Measurements from ENCODE around the gene ADH1A.
"Not testable (repeated sequence)": the region's sequence is repeated elsewhere in the genome, so short reads cannot be mapped to it uniquely, and the experiment has no call there.

Gene ADH1A

GRCh38 chr4:99285387-99285786 lies 5.4 kb downstream of the ADH1A start:
- FAIRE-seq = no peak
- DNase-seq (ENCODE audit: extremely low spot score, insufficient read length, low read depth) = no peak

GRCh38 chr4:99282731-99283130 lies 8.1 kb downstream of the ADH1A start:
- DNase-seq (ENCODE audit: extremely low spot score, insufficient read length, low read depth) (no peak), FAIRE-seq (no peak)

GRCh38 chr4:99281261-99281660 lies 9.5 kb downstream of the ADH1A start:
- DNase-seq (ENCODE audit: extremely low spot score, insufficient read length, low read depth) = no peak
- no peak for FAIRE-seq

- no peak for FAIRE-seq
- DNase-seq (ENCODE audit: extremely low spot score, insufficient read length, low read depth) = no peak
Measured at GRCh38 chr4:99276417-99276816, 14.4 kb downstream of the ADH1A start.

GRCh38 chr4:99275885-99276284 lies 14.9 kb downstream of the ADH1A start:
- FAIRE-seq (no peak), DNase-seq (ENCODE audit: extremely low spot score, insufficient read length, low read depth) (no peak)

- DNase-seq (ENCODE audit: extremely low spot score, insufficient read length, low read depth) (no peak), FAIRE-seq (no peak)
Measured at GRCh38 chr4:99275050-99275449, 15.7 kb downstream of the ADH1A start.

GRCh38 chr4:99273704-99274103 lies 17.1 kb downstream of the ADH1A start:
- no peak for DNase-seq (ENCODE audit: extremely low spot score, insufficient read length, low read depth)
- FAIRE-seq = no peak

GRCh38 chr4:99264927-99265326 lies 25.9 kb downstream of the ADH1A start:
- FAIRE-seq (no peak), DNase-seq (ENCODE audit: extremely low spot score, insufficient read length, low read depth) (no peak)

- DNase-seq (ENCODE audit: extremely low spot score, insufficient read length, low read depth) (no peak), FAIRE-seq (no peak)
Measured at GRCh38 chr4:99252746-99253145, 38.0 kb downstream of the ADH1A start.

GRCh38 chr4:99248714-99249113 lies 42.1 kb downstream of the ADH1A start:
- DNase-seq (ENCODE audit: extremely low spot score, insufficient read length, low read depth) (no peak), FAIRE-seq (no peak)

GRCh38 chr4:99235955-99236354 lies 54.8 kb downstream of the ADH1A start:
- FAIRE-seq (no peak), DNase-seq (ENCODE audit: extremely low spot score, insufficient read length, low read depth) (no peak)

- FAIRE-seq = no peak
- no peak for DNase-seq (ENCODE audit: extremely low spot score, insufficient read length, low read depth)
Measured at GRCh38 chr4:99234331-99235010, 56.3 kb downstream of the ADH1A start.

GRCh38 chr4:99233397-99233796 lies 57.4 kb downstream of the ADH1A start:
- not testable (repeated sequence) for DNase-seq (ENCODE audit: extremely low spot score, insufficient read length, low read depth); FAIRE-seq

- DNase-seq (ENCODE audit: extremely low spot score, insufficient read length, low read depth); FAIRE-seq: not testable (repeated sequence)
Measured at GRCh38 chr4:99228706-99229105, 62.1 kb downstream of the ADH1A start.

GRCh38 chr4:99227646-99228045 lies 63.1 kb downstream of the ADH1A start:
- not testable (repeated sequence) for FAIRE-seq

More at GRCh38 chr4:99227646-99228045, 63.1 kb downstream of the ADH1A start:
- not testable (repeated sequence) for DNase-seq (ENCODE audit: extremely low spot score, insufficient read length, low read depth)
